ENCODE data around the gene GALNTL6.

The GALNTL6 gene

DNA sequence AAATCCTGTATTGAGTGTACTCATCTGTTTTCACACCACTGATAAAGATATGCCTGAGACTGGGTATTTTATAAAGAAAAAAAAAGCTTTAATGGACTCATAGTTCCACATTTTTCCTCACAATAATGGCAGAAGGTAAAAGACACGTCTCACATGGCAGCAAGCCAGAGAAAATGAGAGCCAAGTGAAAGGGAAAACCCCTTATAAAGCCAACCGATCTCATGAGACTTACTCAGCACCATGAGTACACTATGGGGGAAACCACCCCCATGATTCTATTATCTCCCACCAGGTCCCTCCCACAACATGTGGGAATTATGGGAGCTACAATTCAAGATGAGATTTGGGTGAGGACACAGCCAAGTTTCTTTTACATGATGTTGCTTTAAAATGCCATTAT, 171.9 kb downstream of the GALNTL6 start:
- DNase-seq (ENCODE audit: low read depth in 2 of 2, low spot score in 1 of 2): no peak

DNA sequence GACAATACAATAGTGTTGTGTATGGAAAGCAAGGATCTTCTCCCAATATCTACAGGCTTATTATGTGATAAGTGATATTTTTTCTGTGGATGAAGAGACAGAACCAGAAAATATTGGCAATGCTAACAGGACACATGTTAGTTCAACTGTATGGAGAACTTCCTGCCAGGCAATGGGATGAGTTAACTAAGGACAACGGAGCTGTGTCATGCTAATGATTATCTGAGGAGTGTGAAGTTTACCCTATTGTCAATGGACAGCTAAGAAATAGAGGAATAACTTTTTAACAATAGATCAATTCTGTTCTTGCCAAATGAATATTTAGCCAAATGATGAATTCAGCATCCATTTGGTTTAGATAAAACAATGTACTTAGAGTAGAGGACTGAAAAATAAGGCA, 180.0 kb downstream of the GALNTL6 start:
- no peak for DNase-seq (ENCODE audit: low read depth in 2 of 2, low spot score in 1 of 2)

DNA sequence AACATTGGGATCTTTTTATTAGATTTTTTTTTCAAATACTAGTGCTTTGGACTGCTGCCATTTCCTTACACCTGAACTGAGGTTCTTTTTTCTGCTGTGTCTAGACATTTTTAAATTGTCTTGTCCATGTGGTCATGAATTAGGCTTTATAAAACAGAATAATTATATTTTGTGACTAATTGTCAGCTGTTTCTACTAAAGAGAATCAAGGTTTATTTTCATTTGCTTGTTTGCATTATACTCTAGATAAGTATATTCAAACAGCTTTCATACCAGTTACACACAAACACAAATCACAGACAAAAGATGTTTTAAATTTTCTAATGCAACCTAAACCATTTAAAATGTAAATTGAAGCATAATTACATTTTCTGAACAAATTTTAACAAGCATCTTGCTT, 194.7 kb downstream of the GALNTL6 start:
- DNase-seq (ENCODE audit: low read depth in 2 of 2, low spot score in 1 of 2): no peak

DNA sequence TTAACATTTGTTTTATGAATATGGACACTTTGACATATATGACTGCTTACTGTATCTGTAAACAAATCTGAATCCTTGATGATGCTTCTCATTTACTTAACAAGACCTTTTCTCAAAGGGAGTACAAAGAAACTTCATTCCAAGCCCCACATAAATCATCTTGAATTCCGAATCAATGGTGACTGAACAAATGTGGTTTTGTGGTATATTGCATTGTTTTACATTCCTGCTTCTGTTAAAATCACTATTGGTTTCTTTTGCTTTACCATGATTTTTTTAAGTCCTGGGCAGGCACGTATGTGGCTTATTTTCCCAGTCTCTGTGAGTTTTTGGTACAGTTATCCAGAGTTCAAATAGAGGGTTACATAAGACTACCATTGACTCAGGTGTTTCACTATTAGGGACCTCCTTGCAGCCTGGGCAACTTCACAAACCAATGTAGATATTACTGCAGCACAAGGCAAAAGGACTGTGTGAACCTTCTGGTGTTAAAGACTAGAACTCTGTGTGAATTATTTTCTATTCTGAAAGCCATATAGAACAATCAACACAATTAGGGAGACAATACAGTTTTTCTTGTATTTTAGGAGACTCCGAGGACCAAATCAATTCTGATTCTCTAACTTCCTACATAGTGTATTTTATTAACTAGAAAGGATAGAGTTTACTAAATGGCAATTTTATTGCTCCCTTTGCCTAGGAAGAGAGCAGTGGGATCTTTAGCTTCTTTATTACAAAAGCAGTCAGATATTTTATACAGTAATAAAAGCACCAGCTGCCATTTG, 196.4 kb downstream of the GALNTL6 start:
- DNase-seq (ENCODE audit: low read depth in 2 of 2, low spot score in 1 of 2): no peak

DNA sequence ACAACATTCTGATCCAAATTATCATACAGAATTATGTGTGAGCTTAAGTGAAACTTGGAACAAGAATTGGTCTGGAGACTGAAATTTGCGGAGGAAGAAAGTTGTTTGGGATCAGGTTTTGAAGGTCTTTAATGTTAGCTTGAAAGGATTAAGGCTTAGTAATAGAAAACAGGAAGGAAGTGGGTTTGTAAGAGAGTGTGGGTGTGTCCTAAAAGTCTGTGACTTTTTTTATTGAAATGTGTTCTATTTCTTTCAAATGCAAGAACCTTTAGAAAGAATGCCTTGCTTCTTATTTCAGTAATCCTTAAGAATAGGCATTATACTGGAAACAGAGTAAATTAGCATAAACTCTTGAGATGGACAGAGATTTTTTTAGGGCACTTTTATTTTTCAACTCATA, 198.0 kb downstream of the GALNTL6 start:
- no peak for DNase-seq (ENCODE audit: low read depth in 2 of 2, low spot score in 1 of 2)

DNA sequence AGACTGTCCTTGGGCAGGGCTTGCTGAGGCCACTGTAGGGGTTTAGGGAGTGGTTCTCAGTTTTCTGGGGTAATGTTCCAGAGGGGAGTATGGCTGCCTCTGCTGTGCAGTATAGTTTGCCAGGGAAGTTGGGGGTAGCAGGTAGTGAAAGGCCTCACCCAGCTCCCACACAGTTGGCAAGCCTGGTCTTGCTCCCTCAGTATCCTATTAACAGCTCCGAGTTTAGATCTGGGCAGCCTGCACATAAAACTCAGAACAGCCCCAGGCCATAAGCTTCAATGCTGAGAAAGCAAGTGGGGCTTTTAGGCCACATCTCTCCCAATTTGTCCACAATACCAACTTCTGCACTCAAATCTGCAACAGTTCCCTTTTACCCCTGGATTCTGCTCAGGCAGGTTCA, 205.2 kb downstream of the GALNTL6 start:
- DNase-seq (ENCODE audit: low read depth in 2 of 2, low spot score in 1 of 2): no peak

DNA sequence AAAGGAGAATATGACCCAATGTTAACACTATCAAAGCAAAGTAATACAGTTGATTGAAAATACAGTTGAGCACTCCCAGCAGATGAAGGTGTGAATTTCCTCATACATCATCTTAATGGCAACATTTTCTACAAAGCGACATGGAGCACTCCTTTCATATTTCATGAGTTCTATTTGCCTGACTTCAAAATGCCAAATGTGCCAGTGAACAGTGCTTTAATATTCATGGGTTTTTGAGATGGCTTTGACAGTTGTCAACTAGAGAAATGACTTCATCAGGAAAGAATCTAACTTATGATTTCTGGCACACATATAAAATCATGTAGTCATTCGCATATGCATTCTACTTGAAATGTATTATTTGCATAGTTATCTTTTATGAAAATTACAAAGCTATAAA, 222.4 kb downstream of the GALNTL6 start:
- DNase-seq (ENCODE audit: low read depth in 2 of 2, low spot score in 1 of 2): no peak

DNA sequence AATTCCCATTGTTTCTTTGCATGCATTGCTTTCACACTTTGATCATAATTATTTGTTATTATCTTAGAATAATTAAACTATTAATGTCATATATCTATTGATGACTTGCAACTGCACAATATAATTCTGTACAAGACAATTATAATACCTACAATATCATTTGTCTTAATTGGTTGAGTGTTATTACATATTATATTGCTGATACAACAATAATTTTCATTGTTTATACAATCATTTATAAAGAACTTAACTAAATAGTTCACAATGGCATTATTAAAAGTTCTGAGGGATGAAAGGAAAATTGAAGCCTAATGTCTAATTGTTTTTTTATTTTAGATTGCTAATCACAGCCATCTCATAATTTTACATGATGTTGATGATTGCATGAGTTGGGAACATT, 227.6 kb downstream of the GALNTL6 start:
- DNase-seq (ENCODE audit: low read depth in 2 of 2, low spot score in 1 of 2): no peak

DNA sequence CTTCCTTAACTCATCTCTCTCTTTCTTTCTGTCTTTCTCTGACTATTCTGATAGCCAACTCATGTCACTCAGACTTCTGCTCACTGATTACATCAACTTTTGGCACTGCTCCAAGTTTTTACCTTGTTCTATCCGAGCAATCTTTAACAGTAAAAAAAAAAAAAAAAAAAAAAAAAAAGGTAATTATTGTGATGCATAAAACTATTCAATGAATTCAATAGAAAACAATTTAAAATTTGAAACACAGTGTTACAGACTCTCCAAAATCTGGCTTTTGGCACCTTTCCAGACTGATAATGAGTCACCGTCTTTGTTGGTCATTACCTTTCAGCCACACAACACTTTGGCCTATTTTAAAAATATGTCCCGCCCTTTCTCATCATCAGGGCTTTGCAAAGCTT, 229.5 kb downstream of the GALNTL6 start:
- DNase-seq (ENCODE audit: low read depth in 2 of 2, low spot score in 1 of 2): no peak

DNA sequence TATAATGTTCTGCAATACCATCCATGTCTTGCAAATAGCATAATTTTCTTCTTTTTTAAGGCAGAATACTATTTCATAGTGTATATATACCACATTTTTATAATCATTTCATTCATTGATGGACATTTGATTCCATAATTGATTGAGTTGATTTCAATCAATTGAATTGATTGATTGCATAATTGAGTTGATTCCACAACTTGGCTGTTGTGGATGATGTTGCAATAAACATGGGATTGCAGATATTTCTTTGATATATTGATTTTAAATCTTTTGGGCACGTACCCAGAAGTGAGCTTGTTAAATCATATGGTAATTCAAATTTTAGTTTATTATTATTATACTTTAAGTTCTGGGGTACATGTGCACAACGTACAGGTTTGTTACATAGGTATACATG, 232.8 kb downstream of the GALNTL6 start:
- no peak for DNase-seq (ENCODE audit: low read depth in 2 of 2, low spot score in 1 of 2)

DNA sequence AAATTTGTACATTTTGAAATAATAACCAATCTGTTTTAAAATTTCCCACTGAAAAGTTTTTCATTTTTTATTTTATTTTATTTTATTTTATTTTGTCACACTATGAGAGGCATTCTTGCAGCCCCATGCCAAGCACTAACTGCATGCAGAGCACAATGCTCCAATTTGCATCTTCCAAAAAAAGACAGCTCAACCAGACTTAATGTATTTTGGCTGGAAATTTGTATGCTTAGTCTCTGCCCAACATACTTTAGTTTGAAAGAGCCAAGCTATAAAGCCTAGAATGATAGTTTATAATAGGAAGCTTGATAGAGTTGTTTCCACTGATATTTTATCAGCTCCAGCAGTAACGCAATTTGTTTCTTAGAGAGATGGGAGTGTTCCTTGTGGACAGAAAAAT, 235.5 kb downstream of the GALNTL6 start:
- DNase-seq (ENCODE audit: low read depth in 2 of 2, low spot score in 1 of 2): no peak

DNA sequence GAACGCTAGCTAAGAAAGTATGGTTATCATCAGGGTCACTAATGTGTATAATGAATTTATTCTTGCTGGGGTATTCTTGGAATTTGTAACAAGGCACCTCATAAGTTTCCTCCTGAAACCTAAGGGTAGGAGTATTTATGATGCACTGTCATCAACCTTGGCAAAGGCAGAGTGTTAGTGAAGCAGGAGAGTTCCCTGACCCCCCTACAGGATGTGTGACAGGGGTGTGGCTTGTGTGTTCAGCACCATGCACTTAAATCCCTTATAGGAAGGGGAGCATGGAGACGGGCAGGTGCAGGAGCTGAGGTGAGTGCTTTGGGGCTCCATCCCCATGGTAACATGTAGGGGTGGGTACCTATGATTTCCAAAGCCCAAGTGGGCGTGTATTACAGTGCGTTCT, 237.7 kb downstream of the GALNTL6 start:
- no peak for DNase-seq (ENCODE audit: low read depth in 2 of 2, low spot score in 1 of 2)

DNA sequence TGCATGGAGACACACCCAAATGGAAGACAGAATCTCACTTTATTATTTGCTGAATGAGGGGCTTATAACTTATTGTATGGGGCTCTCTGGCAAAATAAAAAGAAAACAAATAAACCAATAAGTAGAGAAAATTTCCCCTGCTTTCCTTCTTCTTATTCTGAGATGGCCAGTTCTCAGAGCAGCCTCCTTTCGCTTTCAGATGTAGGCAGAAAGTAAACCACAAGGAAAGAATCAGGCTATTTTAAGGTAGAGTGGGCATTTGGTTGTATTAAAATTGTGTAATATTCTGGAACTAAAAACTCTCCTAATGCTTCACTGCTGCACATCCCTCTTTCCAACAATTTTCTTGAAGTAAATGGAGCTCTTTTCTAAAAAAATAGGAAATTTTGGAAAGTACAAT, 241.8 kb downstream of the GALNTL6 start:
- DNase-seq (ENCODE audit: low read depth in 2 of 2, low spot score in 1 of 2): no peak

DNA sequence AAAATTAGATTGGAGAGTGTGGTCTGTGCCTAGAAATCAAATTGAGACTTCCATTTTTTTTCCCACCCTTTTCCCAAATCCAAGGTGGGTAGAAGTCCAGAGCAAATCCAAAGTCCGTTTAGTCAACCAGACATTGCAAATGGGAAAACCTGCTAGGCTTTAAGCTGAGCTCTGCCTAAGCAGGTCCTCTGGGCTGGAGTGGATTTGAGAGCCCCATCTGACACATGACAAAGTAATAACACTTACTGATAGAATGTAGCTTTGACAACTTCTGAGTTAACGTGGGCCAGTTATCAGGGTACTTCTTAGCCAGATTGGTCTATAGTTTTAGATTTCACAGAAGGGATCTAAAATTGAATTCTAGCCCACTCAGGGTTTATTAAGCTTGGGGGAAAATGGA, 242.3 kb downstream of the GALNTL6 start:
- no peak for DNase-seq (ENCODE audit: low read depth in 2 of 2, low spot score in 1 of 2)

DNA sequence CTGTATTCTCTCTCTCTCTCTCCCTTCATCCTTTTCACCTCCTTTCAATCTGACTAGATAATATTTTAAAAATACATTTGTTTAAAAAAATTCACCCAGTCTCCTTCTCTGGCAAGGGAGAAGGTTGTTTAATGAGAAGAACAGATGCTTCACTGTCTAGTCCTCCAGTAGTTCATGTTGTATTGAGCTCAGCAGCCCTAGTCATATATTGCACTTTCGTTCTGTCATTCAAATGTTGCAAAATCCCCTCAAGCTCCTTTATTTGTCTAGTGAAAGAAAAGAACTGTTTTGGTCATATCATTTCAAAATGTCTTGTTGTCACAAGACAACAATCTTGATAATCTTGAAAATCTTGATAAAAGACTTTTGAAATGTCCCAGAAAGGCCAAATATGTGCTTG, 248.0 kb downstream of the GALNTL6 start:
- no peak for DNase-seq (ENCODE audit: low read depth in 2 of 2, low spot score in 1 of 2)

DNA sequence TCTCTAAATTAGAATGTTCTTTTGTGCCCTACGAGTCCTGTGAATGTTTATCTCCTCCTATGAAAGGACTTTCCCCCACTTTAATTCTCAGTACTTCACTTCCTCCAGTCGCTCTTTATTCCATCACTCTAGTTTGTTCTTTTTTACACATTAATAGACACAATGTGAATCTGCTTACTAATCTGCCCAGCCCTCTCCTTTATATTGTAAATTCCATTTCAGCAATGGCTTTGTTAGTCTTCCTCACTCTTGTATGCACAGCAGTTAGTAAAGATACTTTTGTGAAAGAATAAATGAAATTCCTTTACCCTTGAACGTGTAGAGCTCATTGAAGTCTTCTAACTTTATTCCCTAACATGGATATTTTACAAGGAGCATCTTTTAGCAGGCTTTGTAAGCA, 255.3 kb downstream of the GALNTL6 start:
- DNase-seq (ENCODE audit: low read depth in 2 of 2, low spot score in 1 of 2): no peak

DNA sequence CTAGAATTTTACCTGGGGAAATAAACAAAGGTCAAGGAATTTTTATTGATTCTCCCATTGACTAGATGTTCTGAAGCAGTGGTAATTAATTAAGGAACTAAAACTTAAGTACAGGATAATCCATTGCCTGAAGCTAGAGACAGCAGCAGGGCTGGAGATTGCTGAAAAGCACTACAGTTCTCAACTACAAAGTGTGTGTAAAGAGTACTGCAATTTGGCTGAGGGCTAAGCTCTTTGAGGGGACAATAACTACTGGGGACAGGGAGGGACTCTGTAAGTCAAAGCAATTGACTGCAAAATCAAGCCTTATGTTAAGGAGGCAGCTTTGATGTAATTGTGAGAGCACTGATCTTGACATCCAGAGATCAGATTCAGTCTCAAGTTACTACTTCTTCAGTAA, 260.4 kb downstream of the GALNTL6 start:
- DNase-seq (ENCODE audit: low read depth in 2 of 2, low spot score in 1 of 2): no peak

DNA sequence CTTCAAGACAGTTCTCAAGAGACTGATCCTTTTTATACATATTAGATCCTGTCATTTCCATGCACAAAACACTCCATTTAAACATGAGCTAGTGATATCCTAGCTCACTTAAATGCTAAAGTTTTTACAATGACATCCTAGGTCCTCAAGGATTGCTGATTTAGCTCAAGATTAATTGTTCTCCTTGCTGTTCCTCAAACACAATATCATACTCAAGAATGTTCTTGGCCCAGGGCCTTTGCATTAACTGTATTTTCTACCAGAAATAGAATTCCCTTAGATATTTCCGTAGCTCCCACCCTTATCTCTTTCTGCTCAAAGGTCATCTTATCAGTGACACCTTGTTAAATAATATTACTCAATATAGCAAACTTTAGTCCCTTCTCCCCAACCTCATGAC, 270.1 kb downstream of the GALNTL6 start:
- DNase-seq (ENCODE audit: low read depth in 2 of 2, low spot score in 1 of 2): no peak

DNA sequence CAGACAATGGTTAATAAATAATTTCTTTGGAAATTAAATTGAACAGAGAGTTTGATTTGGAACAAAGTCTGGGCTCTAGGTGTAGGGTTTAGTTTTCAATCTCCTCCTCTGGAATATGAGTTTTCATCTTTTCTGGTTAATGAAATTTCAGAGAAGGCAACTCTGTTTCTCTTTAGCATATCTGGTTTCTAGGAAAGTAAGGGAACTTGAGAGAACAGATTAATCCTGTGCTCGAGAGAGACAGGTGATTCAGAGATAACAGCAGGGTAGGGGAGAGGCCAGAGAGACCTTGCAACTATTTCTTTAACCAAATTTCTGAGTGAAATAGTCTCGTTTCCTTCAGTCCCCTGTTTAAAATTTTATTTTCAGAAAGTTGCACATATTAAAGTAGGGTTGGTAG, 275.4 kb downstream of the GALNTL6 start:
- DNase-seq (ENCODE audit: low read depth in 2 of 2, low spot score in 1 of 2): no peak

DNA sequence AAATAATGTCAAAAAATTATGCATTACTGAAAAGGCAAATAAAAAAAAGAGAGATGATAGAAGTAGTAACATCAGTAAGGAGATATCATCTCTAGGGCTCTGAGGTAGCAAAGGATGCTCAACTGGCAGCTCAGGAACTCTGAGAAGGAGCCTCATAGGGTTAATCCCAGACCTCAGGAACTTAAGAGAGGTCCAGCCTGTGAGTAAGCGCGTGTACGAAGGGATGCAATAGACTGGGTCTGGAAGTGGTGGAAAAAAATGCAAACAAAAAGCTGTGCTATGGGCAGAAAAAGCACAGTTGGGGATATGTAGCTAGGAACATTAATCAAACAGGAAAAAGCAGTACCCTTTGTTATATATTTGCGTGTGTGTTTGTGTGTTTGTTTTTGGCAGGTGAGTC, 282.0 kb downstream of the GALNTL6 start:
- no peak for DNase-seq (ENCODE audit: low read depth in 2 of 2, low spot score in 1 of 2)

DNA sequence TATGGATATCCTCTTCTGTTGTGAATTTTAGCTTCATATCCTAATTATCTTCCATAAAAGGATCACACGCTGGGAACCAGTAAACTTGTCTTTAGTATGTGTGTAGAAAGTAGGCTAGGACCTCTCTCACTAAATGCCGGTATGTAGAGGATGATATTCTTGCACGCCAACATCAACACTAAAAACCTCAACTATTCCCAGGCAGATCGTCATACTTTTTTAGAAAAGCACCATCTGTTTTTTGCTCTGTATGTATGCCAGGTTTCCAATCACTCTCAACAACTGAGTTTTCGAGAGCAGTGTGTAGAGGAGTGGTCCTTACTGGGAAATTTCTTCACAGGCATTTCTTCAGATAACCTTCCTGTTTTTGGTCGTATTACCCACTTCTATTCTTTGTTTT, 283.6 kb downstream of the GALNTL6 start:
- no peak for DNase-seq (ENCODE audit: low read depth in 2 of 2, low spot score in 1 of 2)

DNA sequence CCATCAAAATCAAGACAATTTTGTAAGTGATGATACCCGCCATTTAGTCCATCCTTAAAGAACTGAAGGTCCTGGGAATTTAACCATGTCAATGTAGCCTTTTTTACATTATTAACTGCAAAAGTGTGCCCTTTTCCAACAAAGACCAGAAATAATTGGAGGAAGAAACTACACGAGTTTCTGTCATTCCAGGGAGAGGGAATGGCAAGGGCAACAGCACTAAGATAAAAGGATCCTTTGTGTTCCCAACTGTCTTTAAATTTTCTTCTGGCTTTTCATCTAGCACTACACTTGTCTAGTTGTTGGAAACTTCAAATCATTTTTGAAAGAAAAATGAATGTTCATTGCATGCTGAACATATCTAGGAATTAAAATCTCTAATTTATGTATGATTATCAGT, 286.2 kb downstream of the GALNTL6 start:
- no peak for DNase-seq (ENCODE audit: low read depth in 2 of 2, low spot score in 1 of 2)

DNA sequence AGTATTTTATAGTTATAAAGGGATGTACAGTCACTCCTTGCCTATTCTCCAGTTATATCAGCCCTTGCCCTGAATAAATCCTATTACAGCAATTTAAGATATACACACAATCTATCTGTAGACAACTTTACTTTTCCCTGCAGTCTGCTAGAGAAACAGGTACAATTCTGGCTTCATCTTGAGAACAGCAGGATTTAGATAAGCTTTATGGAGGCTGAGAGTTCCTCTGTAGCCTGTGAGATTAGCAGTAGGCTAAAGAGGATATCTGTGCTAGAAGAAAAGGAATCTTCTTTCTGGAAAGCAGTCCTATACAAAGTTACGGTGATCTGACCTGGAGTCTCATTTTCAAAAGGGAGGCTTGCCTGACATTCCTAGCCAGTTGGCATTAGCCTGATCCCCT, 290.3 kb downstream of the GALNTL6 start:
- DNase-seq (ENCODE audit: low read depth in 2 of 2, low spot score in 1 of 2): no peak

DNA sequence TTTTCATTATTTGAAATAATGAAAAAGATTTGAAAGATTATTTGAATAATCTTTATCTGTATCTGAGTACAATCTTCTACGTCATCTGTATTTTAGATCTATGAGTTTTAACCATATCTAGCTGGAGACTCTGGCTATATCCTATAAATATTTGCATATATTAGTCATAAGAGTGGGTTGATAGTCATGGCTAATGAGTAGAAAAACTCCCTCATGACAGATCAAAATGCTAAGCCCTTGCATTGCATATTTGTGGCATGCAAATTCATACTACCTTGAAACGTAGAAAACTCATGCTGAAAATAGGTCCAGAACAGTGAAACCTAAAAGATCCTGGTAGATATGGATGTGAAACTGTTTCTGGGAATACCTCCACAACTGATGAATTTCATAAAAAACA, 291.3 kb downstream of the GALNTL6 start:
- no peak for DNase-seq (ENCODE audit: low read depth in 2 of 2, low spot score in 1 of 2)
